GM08714 (cell line): ENCODE data around the gene SSH2.

ENCODE experiments used
- H3K4me3 ChIP-seq: fragments of 200-500 bp; sonication (Bioruptor generic); 2 replicates; pipeline ENCODE4 v1.5.1; 2014; ENCODE audit warnings: mild to moderate bottlenecking, low read length, inconsistent platforms
- ZNF274 ChIP-seq: IDR thresholded peaks from 2 replicates; pipeline ENCODE4 v1.6.1; 2012; ENCODE audit warnings: mild to moderate bottlenecking, low read depth, low read length

Gene SSH2

DNA sequence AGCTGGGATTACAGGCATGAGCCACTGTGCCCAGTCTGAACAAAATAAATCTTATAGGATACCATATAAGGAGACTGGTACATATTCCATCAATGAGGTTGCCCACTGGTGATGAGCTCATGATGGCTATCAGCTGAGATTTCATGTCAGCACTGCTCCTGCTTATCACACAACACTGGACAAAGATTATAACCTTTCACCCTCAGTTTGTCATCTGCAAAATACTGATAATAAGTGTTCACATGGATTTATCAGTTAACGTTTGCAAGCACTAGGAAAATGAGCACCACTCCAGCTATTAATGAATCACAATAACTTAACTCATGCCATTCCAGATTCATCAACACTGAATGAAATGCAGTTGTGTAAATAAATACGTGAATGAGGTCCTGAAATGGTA, 83.7 kb downstream of the SSH2 start:
- no peak overlapping the region for H3K4me3 ChIP-seq
- no peak for TF ChIP-seq ZNF274

DNA sequence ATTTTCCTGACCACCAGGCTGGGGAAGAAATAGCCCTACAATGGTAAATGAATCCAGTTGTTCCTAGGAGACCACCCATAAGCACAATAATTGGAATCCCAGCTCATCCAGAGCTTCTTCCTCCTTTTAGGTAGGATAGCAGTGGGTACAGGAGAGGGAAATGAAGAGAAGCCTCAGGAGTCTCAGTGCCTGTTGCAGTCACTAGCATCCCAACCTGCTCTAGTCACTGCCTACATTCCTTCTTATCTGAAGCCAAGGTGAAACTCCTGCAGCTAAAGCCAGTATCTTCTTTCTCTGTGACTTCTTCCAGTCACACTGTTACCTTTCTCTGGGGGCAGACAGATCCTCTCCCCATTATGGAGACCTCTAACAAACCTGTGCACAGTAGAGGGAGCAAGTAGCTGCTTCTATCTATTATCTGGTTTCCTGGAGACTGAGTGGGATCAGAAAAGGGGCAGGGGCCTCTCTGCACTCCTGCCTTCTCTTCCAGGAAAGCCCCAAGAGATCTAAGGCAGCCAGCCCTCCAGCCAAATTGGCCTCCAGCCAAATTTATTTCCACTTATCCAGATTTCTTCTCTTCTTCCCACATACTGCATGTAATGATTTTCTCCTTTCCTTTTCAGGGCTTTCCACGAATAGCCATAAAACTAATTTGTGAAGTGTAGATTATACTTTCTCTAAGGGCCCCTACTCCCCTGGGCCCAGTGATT, 85.5 kb downstream of the SSH2 start:
- no peak for TF ChIP-seq ZNF274
- no peak overlapping the region for H3K4me3 ChIP-seq

- no peak overlapping the region for H3K4me3 ChIP-seq
- no peak for TF ChIP-seq ZNF274
These were observed 89.1 kb downstream of the SSH2 start for GRCh38 chr17:29840884-29841283.

- H3K4me3 ChIP-seq = no peak overlapping the region
- TF ChIP-seq ZNF274 = no peak
These were observed 90.4 kb downstream of the SSH2 start for GRCh38 chr17:29839656-29840055.

DNA sequence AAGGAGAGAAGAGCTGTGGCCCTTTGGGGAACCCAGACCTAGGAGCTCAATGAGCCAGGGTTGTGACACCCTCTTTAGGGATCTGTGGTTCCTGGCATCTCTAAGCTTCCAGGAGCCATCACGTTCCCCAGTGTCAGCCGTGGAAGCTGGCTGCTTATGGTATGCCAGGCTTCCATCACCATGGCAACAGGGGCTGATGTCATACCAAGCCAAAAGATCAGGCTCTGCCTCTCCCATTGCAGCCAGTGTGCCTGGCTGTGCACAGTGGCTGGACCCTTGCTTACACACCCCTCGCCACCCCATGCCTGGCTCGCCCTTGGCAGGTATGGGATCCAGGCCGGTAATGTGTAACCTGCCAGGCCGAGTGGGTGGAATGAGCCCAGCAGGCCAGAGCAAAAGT, 91.1 kb downstream of the SSH2 start:
- H3K4me3 ChIP-seq = no peak overlapping the region
- no peak for TF ChIP-seq ZNF274

DNA sequence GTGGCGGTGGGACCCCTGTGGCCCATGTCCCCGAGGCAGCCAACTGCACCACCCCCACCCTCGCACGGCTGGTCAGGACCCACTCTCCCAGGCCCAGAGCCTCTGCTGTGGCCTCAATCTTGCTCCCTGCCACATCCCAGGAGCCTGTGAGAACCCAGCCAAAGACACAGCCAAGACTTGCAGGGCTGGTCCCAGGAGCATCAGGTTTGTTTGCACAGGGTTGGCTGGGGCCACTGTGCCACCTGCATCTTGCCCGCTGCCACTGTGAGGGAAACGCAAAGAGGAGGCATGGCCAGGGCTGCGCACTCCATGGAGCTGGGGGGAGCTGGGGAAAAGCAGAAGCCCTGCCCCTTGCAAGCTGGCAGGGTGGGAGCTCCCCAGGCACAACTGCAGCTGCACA, 92.5 kb downstream of the SSH2 start:
- TF ChIP-seq ZNF274 = no peak
- no peak overlapping the region for H3K4me3 ChIP-seq

- TF ChIP-seq ZNF274 = no peak
- H3K4me3 ChIP-seq = no peak overlapping the region
These were observed 93.4 kb downstream of the SSH2 start for GRCh38 chr17:29836643-29837042.

DNA sequence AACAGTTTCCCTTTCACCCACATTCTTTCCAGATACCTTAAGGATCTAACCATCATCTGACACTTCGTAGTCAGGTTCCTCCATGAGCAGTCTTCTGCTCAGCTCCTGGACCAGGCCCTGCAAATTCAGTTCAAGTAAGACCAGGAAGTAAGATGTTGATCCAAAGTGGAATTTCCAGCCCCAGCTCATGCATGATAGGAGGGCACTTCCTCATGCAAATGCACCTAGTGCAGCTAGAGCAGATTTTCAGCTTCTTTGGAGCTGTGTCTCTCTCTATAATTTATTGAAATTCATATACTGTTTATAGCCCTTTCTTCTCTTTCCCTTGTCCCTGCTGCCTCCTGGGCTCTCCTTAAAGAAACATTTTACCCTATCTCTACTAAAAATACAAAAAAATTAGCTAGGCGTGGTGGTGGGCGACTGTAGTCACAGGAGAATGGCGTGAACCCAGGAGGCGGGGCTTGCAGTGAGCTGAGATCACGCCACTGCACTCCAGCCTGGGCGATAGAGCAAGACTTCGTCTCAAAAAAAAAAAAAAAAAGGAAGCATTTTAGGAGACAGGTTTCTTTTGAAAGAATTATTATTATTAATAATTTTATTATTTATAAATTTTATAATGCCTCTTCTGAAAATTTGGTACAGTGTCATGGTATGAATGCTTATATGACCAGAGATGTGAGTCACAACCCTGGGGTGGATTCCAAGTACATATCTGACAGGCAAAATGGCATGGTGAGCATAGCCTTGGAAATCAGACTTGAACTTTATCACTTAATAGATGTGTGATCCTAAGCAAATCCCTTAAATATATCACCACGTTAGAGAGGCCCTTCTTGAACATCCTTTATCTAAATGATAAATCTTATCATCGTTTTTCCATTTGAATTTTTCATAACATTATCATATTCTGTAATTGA, 94.3 kb downstream of the SSH2 start:
- H3K4me3 ChIP-seq = no peak overlapping the region
- TF ChIP-seq ZNF274 = no peak

DNA sequence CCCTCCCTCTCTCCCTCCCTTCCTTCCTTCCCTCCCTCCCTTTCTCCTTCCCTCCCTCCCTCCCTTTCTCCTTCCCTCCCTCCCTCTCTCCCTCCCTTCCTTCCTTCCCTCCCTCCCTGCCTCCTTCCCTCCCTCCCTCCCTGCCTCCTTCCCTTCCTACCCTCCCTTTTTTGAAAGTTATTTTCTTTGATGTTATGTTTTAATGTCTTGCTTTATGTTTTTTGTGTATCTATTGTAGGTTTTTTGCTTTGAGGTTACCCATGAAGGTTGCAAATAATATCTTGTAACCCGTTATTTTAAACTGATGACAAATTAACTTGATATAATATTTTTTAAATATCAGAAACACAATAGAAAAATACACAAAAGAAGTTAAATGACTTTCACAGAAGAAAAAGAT, 96.2 kb downstream of the SSH2 start:
- TF ChIP-seq ZNF274 = no peak
- H3K4me3 ChIP-seq = no peak overlapping the region

DNA sequence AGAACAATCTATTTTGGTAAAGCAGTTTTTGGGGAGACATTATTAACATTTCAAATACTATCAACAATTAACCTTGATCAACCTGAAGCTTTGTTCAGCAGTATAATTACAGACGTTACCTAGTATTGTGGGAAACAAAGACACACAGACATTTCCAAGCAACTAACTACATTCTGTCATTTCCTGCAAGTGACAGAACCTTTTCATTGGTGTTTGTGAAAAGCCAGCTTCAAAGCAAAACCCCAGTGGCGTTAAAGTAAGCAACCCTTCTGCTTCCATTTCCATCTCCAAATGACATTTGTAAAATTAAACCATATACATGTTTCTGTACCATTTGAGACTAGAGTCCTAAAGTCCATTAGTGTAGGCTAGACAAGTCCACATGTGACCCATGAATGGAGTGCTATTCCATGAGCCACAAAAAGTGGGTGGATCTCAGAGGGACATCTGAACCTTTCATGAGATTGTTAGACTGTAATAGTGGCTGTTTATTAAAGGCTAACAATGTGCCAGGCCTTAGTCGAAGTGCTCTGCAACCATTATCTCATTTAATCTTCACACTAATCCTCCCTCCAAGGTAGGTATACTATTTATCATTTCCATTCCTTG, 101.2 kb downstream of the SSH2 start:
- no peak overlapping the region for H3K4me3 ChIP-seq
- TF ChIP-seq ZNF274 = no peak

GRCh38 chr17:29827179-29827578, 102.8 kb downstream of the SSH2 start:
- TF ChIP-seq ZNF274 = no peak
- no peak overlapping the region for H3K4me3 ChIP-seq

DNA sequence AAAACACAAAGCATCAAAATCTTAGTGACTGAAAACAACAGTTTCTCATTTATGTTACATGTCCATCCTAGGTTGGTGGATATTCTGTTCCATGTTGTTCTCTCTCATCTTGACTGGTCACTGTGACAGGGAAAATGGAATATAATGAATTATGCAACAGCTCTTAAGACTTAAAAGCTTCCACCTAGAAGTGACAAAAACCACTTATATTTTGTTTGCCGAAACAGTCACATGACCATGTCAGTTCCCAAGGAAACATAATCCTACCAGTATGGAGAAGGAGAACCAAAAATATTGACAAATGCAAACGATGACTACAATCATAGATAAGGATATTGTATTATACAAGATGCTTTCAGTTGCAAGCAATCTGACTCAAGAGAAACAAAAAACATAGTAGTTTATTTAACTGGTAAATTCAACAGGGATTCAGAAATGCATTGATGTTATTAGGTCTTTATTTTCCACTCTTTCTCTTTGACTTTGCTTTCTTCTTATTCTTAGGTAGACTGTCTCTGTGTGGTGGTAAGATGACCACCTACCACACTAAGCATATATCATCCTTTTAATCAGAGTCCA, 103.8 kb downstream of the SSH2 start:
- TF ChIP-seq ZNF274 = no peak
- H3K4me3 ChIP-seq = no peak overlapping the region

GRCh38 chr17:29825604-29826003, 104.4 kb downstream of the SSH2 start:
- no peak overlapping the region for H3K4me3 ChIP-seq
- no peak for TF ChIP-seq ZNF274

- no peak for TF ChIP-seq ZNF274
- H3K4me3 ChIP-seq = no peak overlapping the region
These were observed 108.1 kb downstream of the SSH2 start for GRCh38 chr17:29821897-29822296.
